H1 (cell line): ENCODE results near the gene RBM10. TPM values are rescaled to one million over a fixed set of nuclear protein-coding genes. Genes with fewer than 3 reads are reported as not detected.
A peak's percentile ranks its signal among the peaks of the same experiment; 100 is the strongest.

Source experiments
- ASH2L ChIP-seq: fragments of 200-600, 300-600 bp; sonication (generic); IDR thresholded peaks from one replicate; pipeline ENCODE4 v1.7.1; 2017; ENCODE audit warnings: low read length
- BRCA1 ChIP-seq: IDR thresholded peaks from 2 replicates; pipeline ENCODE4 v1.6.1; 2012; ENCODE audit warnings: low read depth, low read length, improper control_type of control experiment
- CBX5 ChIP-seq: fragments of 300-800, 300-1000 bp; sonication (generic); IDR thresholded peaks from 2 replicates; pipeline ENCODE4 v1.7.1; 2016; ENCODE audit warnings: antibody characterized with exemption, low read length, low read depth
- CHD1 ChIP-seq: IDR thresholded peaks from 2 replicates; pipeline ENCODE4 v1.6.1; 2012; ENCODE audit warnings: low read depth, low read length, improper control_type of control experiment
- CREB1 ChIP-seq: IDR thresholded peaks from 2 replicates; pipeline ENCODE4 v1.6.1; 2012; ENCODE audit warnings: inconsistent platforms
- CTBP2 ChIP-seq: IDR thresholded peaks from 2 replicates; pipeline ENCODE4 v1.7.0; 2011; ENCODE audit warnings: borderline replicate concordance, mild to moderate bottlenecking, moderate library complexity, mixed read lengths, low read length; ENCODE audit not compliant: insufficient read depth, insufficient read length
- E2F6 ChIP-seq: IDR thresholded peaks from 2 replicates; pipeline ENCODE4 v1.6.1; 2012; ENCODE audit warnings: inconsistent platforms
- JUND ChIP-seq: IDR thresholded peaks from 2 replicates; pipeline ENCODE4 v1.6.1; 2011; ENCODE audit warnings: mild to moderate bottlenecking, improper control_type of control experiment, low read length
- KDM4A ChIP-seq: IDR thresholded peaks from one replicate; pipeline ENCODE4 v1.7.1; 2012; ENCODE audit warnings: low read depth, mild to moderate bottlenecking, moderate library complexity, low read length, inconsistent platforms; ENCODE audit not compliant: severe bottlenecking
- KDM5A ChIP-seq: fragments of 200-600 bp; IDR thresholded peaks from 2 replicates; pipeline ENCODE4 v1.7.1; 2012; ENCODE audit warnings: mild to moderate bottlenecking, low read length, inconsistent platforms, mixed read lengths
- MAFK ChIP-seq: IDR thresholded peaks from 2 replicates; pipeline ENCODE4 v1.6.1; 2012; ENCODE audit warnings: low read depth, mild to moderate bottlenecking, improper control_type of control experiment, low read length
- MAX ChIP-seq: IDR thresholded peaks from 2 replicates; pipeline ENCODE4 v1.6.1; 2012; ENCODE audit warnings: inconsistent platforms
- NANOG ChIP-seq: IDR thresholded peaks from 2 replicates; pipeline ENCODE4 v1.6.1; 2011; ENCODE audit warnings: low read length, low read depth, mild to moderate bottlenecking, inconsistent platforms; ENCODE audit not compliant: insufficient read depth, poor library complexity, severe bottlenecking
- NRF1 ChIP-seq: IDR thresholded peaks from 2 replicates; pipeline ENCODE4 v1.6.1; 2011; ENCODE audit warnings: mild to moderate bottlenecking, low read depth, low read length, improper control_type of control experiment
- SAP30 ChIP-seq: fragments of 300-600 bp; sonication (generic); IDR thresholded peaks from 2 replicates; pipeline ENCODE4 v1.7.1; 2012; ENCODE audit warnings: low read length, moderate library complexity, mild to moderate bottlenecking, inconsistent platforms; ENCODE audit not compliant: insufficient read depth, insufficient replicate concordance
- SP1 ChIP-seq: IDR thresholded peaks from 2 replicates; pipeline ENCODE4 v1.6.1; 2011; ENCODE audit warnings: low read depth, low read length
- TAF7 ChIP-seq: optimal IDR thresholded peaks from 2 replicates; pipeline ENCODE3; 2011; ENCODE audit warnings: low read depth, mild to moderate bottlenecking, inconsistent platforms, low read length, moderate library complexity, borderline replicate concordance
- USF2 ChIP-seq: IDR thresholded peaks from 2 replicates; pipeline ENCODE4 v1.6.1; 2011; ENCODE audit warnings: low read length, improper control_type of control experiment
- YY1 ChIP-seq: IDR thresholded peaks from 2 replicates; pipeline ENCODE4 v1.6.1; 2011; ENCODE audit warnings: low read depth, mild to moderate bottlenecking, low read length
- polyA plus RNA-seq, 7 experiments: library from polyadenylated mRNA; depleted of rRNA in 3 of 7; stranded (reverse) in 5 of 7; unstranded in 2 of 7; fragments of >200 nt in 5 of 7; fragments of 200-250 nt in 2 of 7; gene quantifications; 1 replicate in 5 of 7; 2 replicates in 1 of 7; 4 replicates in 1 of 7; pipeline versions ENCODE4 v1.2.1 to v1.2.3, GENCODE V29; 2011 to 2013; ENCODE audit warnings: missing spikeins in 2 of 7, mixed read lengths in 2 of 7
- total RNA-seq: library from RNA; stranded (reverse); fragmentation: NEBNext Ultra II Directional; extraction: Animal tissue kit (Norgen Biotek cat#: 25700); gene quantifications from 2 replicates; pipeline ENCODE4 v1.2.1, GENCODE V29; 2021

RBM10 gene
- total and polyA plus RNA-seq, 2 of the 8 experiments (the other 6 are each of a cell fraction or from before 2014, with no cell fraction given) = 35.7 to 64.0 TPM

- TF ChIP-seq CTBP2 = no peak
- peak; percentile 69 for TF ChIP-seq NRF1
- TF ChIP-seq JUND = peak; percentile 90
- no peak for TF ChIP-seq MAFK
- no peak for TF ChIP-seq USF2
- TF ChIP-seq SAP30 = no peak
- TF ChIP-seq KDM4A = no peak
- TF ChIP-seq TAF7 = peak; percentile 25
- TF ChIP-seq SP1 = 0 out of 2 replicates have a peak, but pooled peaks have one; percentile 38
- no peak for TF ChIP-seq BRCA1
- no peak for TF ChIP-seq KDM5A
- TF ChIP-seq NANOG = no peak
- 0 out of 2 replicates have a peak, but pooled peaks have one; percentile 5 for TF ChIP-seq MAX
- peak; percentile 86 for TF ChIP-seq CHD1
- no peak for TF ChIP-seq CREB1
- TF ChIP-seq CBX5 = no peak
- TF ChIP-seq YY1 = no peak
- peak; percentile 16 for TF ChIP-seq ASH2L
- no peak for TF ChIP-seq E2F6
Observed at GRCh38 chrX:47218280-47218919, 73.4 kb downstream of the RBM10 start, which contains the start of gene CDK16 (continued).
